GM19023 (cell line): ENCODE measurements around the gene PIN1.
A peak's percentile ranks its signal among the peaks of the same experiment; 100 is the strongest.
"Not testable (repeated sequence)": the region's sequence is repeated elsewhere in the genome, so short reads cannot be mapped to it uniquely, and the experiment has no call there.

Experiments used
- ATAC-seq: cut with Tn5 transposase; IDR thresholded peaks from one replicate; pipeline ENCODE4 v1.9.1; 2021; ENCODE audit warnings: mild to moderate bottlenecking, moderate library complexity; ENCODE audit not compliant: unreplicated experiment

The PIN1 gene

DNA sequence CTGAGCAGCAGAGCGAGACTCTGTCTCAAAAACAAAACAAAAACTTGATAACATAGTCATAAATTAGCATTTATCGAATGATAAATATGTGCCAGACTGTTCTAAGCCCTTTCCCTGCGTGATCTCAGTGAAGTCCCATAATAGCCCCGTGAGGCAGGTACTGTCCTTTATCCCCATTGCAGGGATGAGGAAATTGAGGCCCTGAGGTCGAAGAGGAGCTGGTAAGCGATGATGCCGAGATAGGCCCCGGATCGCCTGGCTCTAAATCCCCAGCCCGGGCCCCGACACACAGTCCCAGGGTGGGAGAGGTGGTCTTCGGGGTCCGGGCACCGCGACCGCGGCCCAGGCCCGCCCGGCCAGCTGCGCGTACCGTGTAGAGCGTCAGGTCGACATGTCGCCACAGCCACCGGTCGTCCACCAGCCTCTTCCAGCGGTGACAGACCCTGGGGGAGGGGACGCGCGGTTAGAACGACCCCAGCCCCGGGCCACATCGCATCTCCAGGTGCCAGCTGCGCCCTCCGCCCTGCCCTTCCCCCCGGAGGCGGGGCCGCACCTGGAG, 16.9 kb upstream of the PIN1 start:
- no peak for ATAC-seq

DNA sequence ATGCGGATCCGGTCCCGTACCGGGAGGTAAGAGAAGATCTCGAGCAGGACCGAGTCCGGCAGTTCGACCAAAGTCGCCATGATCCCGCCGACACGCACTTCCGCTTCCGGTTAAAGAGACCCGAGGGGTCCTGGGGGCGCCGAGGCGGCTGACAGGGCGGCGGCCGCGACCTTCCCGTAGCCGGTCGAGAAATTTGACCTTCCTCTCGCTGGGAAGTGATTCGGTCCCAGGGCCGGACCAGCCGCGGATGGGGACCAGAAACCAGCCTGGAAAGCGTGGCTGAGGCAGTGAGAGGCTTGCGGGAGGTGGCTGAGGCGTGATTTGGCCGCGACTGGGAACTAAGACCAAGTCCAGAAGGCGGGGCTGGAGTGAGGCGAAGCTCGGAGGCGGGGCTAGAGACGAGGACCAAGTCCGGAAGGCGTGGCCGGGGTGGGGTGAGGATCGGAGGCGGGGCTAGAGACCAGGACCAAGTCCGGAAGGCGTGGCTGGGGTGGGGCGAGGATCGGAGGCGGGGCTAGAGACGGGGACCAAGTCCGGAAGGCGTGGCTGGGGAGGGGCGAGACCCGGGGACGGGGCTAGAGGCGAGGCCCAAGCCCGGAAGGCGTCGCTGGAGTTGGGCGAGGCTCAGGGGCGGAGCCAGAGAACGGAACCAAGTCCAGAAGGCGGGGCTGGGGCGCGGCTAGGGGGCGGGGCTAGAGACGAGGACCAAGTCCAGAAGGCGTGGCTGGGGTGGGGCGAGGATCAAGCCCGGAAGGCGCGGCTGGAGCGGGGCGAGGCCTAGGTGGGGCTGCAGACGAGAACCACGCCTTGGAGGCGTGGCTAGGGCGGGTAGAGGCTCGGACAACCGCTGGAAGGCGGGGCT, 16.2 kb upstream of the PIN1 start, which contains the start of gene FBXL12:
FBXL12 (minus strand) TSS at position 346 of the 862 bp plus-strand sequence; CDS start at position 80, 266 bp downstream.
- peak; percentile 84 for ATAC-seq

DNA sequence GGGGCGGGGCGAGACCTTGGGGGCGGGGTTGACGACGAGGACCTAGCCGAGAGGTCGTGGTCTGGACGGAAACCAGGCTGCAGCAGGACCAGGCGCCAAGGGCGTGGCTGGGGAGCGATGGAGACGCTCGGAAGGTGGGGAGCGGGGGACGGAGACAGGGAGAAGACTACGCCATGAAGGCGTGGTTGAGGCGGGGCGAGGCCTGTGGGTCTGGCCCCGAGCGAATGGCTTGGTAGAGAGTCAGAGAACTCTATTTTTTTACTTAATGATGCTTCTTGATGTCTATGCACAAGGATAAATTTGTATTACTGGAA, 15.6 kb upstream of the PIN1 start:
- no peak for ATAC-seq

DNA sequence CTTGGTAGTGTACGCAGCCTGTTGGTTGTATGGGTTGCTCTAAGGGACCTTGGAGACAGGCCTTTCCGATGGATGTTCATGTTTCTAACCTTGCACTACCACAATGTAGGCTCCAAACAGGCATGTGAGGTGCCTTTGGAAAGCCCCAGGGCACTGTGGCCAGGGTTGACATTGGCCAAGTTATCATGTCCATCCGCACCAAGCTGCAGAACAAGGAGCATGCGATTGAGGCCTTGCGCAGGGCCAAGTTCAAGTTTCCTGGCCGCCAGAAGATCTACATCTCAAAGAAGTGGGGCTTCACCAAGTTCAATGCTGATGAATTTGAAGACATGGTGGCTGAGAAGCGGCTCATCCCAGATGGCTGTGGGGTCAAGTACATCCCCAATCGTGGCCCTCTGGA, 15.1 kb upstream of the PIN1 start:
- ATAC-seq, result not testable (repeated sequence)

DNA sequence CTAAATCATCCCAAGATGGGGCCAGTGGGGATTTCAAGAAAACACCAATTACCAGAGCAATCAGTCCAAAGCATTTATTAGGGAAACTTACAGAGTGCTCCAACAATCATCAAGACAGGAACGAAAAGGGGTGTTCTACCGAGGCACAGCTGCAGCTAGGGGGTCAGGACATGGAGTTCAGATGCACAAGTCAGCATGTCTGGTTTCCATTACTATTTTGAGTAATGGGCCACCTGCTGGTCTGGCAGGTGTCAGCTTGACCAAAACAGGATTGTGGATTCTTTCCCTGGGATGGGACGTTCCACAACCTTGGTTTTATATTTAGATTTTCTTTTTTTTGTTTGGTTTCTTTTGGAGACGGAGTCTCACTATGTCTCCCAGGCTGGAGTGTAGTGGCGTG, 11.3 kb upstream of the PIN1 start:
- no peak for ATAC-seq

DNA sequence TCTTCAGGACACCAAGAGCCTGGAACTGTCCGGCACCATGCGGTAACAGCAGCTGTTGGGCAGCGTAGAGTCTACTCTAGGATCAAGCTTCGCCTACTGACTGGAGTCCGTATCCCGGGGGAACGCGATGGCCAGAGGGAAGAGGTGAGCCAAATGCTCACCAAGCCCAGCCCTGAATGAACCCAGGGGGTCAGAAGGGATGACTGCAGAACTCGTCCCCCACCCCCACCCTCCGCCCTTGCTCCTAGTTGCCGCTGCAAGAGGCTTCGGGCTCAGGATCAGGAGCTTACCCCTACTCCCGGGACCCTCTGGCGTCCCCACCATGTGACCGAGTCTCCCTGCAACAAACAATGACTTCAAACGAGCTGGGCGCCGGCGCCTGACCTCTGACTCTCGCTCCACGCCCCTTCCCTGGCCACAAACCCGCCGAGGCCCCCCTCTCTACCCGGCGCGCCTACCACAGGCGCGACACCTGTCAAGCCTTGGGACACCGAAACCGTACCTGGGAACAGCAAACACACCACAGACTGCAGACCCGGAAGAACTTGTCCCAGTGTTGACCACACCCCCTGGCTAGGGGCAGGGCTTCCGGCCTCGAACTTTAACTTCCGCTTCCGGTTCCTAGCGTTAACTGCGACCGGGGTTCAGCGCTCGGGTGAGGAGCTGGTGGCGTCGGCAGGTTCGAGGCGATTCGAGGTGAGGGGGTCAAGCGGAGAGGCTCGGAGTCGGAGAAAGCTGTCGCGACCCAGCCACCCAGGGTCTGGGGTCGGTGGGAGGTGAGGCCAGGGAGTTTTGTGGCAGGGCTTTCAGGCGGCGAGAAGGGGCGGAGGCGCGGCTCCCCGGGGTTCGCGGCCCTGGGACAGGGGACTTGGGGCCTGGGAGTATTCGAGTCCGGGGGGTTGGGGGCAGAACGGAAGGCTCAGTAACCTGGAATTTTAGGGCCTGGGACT, 7.6 kb upstream of the PIN1 start, which contains the start of gene UBL5:
UBL5 (plus strand) TSS at position 630 of the 950 bp plus-strand sequence. CDS start 420 bp downstream, outside the sequence.
- peak; percentile 89 for ATAC-seq

DNA sequence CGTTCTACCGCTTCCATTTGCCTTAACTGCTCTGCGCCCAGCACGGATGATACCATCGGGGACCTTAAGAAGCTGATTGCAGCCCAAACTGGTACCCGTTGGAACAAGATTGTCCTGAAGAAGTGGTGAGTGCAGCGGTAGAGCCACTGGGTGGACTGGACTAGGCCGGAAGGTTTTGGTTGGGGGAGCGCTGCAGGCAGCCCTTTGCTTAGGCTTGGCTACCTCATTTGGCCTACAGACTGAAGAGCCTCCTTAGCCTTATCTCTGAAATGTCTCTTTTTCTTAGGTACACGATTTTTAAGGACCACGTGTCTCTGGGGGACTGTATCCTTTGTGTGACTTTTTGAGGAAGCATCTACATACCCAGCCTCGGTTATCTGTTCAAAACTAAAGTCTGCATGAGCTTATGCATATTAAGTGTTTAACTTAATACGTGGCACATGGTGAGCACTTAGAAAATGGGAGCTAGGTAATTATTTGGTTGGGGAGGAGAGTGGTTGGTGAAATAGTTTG, 6.5 kb upstream of the PIN1 start:
- no peak for ATAC-seq

DNA sequence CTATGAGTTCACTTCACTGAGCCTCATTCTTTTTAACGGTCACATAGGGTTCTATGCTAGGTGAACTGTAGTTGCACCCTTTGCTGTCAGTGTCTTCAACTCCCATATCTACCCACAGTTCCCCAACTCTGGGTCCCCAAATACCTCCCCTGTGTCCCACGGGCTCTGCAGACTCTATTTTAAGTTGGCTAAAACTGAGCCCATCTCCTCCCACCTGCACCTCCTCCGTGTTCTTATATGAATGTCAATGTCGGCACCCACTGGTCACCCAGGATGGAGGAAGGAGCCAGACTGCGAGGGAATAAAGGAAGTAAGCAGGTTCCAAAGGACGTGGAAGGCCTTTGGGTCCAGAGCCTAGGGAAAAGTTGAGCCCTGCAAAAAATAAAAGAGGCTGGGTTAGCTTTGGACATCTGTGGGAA, 802 bp upstream of the PIN1 start:
- no peak for ATAC-seq

DNA sequence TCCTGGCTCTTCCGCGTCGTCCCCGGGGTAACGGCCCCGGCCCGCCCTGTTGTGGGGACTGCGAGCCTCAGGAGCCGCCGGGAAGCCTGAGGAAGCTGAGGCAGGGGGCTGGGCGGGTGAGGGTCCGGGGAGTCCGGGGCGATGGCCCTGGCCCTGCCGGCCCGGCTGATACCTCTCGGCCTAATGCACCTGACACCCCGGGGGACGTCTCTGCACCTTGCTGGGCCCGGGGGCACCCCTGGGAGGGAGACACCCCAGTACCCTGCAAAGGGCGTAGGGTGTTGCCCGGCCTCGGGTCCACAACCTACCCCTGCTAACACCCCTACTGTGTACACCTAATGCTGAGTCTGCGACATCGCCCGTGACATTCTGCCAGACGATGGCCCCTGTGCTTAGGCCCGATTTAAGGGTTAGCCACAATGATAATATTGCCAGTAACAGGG, 410 bp downstream of the PIN1 start:
- ATAC-seq, result no peak

DNA sequence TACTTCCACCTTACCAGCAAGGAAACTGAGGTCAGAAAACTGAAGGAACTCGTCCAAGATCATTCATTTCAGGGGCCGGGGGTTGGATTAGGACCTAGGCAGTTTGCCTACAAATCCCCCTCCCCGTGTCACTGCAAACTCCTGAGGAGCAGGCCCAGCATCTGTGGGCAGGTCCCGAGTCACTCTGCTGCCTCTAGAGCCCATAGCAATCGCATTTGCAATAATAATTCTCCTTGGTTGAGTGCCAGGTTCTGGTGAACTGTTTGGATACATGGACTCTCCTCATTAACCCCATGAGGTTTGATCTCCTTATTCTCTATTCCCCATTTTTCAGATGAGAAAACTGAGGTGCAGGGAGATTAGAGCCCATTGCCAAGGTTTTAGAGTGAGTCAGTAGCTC, 903 bp downstream of the PIN1 start:
- no peak for ATAC-seq

DNA sequence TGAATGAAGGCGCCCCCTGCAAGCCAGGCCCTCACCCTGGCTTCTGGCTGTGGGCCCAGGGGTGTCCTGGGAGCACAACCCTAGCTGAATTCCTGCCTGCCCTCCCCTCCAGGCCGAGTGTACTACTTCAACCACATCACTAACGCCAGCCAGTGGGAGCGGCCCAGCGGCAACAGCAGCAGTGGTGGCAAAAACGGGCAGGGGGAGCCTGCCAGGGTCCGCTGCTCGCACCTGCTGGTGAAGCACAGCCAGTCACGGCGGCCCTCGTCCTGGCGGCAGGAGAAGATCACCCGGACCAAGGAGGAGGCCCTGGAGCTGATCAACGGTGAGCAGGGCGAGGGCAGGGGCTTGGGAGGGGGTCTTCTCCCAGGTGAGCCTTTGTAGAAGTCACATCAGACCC, 3.2 kb downstream of the PIN1 start:
- ATAC-seq, result no peak

DNA sequence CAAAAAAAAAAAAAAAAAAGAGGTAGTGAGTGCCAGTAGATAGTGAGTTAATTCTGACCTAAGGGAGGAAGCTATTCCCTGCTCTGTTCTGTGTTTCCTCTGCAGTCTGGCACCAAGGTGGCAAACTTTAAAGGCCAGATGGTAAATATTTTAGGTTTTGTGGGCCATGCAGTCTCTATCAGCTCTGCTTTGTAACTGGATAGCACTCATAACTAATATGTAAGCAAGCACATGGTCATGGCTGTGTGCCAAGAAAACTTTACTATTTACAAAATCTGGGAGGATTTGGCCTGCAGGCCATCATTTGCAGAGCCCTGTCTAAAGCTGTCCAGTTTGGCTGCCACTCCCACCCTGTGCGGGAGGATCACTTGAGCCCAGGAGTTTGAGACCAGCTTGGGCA, 4.3 kb downstream of the PIN1 start:
- no peak for ATAC-seq

DNA sequence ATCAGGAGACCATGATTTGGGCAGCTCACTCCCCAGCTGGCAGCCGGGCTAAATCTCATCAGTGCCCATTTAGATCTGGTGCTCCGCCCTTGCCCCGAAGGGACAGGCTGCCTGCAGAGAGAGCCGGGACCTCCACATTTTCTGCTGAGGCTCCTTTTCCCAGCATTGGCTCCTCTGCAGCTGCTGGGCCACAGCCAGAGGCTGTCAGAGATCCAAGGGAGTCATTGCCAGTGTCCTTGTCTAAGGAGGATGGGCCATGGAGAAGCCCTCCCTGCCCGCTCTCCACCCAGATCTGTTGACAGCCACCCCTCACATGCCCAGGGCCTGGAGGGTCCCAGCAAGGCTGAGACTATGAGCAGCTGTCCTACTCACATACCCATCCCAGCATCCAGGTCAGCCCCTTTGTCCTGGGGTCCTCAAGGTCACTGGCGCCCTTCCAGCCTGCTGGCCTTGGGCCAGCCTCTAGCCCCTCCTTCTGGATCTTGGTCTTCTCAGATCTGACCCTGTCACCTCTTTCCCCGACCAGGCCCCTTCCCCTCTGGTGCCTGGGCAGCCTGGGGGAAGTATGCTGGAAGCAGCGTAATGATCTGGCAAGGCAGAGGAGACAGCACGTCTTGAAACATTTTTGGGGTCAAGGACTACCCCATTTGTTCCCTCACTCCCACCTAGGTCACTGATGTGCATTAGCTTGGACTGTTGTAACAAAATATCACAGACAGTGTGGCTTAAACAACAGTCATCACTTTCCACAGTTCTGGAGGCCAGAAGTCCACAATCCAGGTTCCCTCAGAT, 7.9 kb downstream of the PIN1 start:
- ATAC-seq, result no peak

DNA sequence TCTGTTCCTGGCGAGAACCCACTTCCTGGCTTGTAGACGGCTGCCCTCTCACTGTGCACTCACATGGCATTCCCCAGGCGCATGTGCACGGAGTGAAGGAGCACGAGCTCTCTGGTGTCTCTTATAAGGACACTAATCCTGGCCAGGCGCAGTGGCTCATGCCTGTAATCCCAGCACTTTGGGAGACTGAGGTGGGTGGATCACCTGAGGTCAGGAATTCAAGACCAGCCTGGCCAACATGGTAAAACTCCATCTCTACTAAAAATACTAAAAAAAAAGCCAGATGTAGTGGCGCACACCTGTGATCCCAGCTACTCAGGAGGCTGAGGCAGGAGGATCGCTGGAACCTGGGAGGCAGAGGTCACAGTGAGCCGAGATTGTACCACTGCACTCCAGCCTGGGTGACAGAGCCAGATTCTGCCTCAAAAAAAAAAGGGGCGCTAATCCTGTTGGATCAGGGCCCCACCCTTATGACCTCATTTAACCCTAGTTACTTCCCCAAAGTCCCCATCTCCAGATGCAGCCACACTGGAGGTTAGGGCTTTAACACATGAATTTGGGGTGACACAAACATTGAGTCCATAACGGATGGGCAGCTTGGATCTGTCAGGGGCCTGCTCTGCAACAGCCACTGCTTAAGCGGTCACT, 8.6 kb downstream of the PIN1 start:
- ATAC-seq, result not testable (repeated sequence)

DNA sequence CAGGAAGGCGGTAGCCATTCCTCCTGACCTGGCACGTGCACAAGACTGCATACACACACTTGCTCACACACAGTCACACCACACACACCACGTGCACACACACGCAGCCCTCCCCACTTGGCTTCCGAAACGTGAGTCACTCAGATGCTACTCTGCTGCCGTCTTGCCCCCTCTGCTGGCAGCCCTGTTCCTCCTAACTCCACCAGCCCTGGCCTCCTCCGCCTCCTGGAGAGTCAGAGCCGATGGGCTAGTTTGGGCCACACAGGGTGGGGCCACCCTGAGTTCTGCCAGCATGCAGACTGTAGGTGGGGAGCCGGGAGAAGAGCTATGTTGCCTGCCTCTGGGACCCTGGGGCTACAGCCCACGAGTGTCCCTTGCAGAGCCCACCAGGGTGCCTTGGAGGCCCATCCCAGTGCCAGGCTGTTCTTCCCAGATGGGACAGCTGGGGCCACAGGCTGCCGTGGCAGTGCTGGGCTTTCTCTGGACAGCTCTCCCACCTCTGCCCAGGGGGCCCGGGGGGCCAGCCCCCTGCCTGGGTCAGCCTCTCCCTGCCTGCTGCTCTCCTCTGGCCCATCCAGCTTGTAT, 12.1 kb downstream of the PIN1 start:
- ATAC-seq, result no peak

DNA sequence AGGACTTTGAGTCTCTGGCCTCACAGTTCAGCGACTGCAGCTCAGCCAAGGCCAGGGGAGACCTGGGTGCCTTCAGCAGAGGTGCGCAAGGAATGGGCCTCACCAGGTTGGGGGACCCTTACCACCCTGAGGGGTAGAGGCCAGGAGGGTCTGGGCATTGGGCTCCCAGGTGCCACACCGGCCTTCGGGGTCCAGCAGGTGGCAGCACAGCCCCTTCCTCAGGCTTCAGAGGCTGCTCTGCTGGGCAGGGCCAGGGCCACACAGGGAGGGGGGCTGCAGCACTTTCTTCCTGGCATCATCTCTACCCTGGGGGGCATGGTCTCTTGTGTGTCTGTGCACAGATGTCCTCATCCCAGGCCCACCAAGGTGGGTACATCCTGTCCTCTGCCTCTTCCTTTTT, 12.9 kb downstream of the PIN1 start:
- no peak for ATAC-seq

DNA sequence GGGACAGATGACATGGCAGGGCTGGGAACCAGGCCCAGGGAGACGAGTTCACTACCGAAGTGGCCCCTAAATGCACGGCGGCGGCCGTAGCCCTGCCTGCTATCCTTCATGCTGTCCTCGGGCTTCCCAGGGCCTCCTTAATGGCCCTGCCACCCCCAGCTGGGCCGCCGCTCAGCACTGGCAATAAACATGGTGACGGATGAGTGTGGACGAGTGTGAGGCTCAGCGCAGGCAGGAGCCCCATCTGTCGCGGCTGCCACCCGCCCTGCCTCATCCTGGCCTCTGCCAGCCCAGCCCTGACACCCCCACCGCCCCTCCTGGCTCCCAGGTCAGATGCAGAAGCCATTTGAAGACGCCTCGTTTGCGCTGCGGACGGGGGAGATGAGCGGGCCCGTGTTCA, 13.6 kb downstream of the PIN1 start:
- no peak for ATAC-seq

DNA sequence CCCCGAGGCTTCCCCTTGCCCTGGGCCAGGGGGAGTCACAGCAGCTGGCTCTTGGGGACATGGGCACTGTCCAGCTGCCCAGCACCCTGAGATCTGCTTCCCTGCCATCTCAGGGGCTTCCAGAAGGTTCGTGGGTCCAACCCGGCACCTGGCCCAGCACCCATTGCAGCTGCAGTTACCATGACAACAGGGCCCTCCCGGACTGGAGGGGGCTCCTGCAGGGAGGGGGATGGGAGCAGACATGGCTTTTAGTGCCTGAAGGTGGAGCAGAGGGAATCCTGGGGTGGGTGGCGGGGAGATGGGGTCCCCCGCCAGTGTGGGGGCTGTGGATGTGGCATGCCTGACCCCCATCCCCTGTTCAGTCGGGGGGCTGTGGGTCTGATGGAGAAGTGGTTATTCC, 14.7 kb downstream of the PIN1 start:
- no peak for ATAC-seq

DNA sequence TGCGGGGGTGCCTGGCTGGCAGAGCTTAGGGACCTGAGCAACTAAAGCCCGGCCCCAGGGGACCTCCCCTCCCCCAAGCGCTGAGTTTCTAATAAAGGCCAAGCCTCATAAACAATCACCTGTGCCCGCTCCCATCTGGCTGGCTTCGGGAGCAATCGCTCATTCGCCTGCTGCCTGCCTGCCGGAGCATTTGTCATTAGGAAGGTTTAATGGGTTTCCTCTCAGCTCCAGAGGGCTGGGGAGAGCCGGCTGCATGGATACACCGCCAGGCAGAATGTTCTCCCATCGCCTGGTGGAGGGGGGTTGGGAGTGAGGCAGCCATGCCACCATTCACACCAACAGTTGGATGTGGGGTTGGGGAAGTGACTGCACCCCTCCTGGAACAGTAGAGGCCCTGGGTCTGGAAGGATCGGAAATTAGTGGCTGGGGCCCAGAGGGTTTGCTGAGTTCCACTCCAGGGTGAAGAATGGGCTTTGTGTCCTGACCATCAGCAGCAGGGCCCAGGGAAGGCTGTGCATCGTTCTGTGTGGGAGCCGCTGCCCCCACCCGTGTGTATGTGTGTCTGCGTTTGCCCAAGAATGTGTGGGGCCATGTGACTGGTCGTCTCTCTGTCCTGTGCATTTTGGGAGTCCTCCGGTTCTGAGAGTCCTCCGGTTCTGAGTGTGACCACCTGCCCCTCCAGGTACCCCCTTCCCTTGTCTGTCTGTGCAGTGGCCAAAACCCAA, 15.3 kb downstream of the PIN1 start:
- no peak for ATAC-seq
